ENCODE data around the gene LUZP2. TPM values are rescaled to one million over a fixed set of nuclear protein-coding genes. Genes with fewer than 3 reads are reported as not detected.

Gene LUZP2
- total and polyA plus RNA-seq, 2 of the 8 experiments (the other 6 are each of a cell fraction or from before 2014, with no cell fraction given): 0.79 to 1.5 TPM

- H3K23me2 ChIP-seq (ENCODE audit: low read depth, low read length): no peaks in the 10 kb centered on the region
- 94% methylated on average over 6 of the region's 6 CpGs; no CpG with 5 or more reads in 1 of the 2 experiments for WGBS, 2 experiments (ENCODE audit: extremely low coverage in 1 of 2, insufficient coverage in 1 of 2, insufficient read length in 1 of 2, insufficient replicate concordance in 2 of 2, low coverage in 1 of 2, low lambda C conversion rate in 2 of 2, missing lambda C conversion rate in 1 of 2)
- no peak overlapping the region for H4K8ac ChIP-seq (ENCODE audit: extremely low read depth, insufficient read depth, low read length)
- H2BK120ac ChIP-seq (replicated peaks; ENCODE audit: low read depth, low read length): no peak overlapping the region
- no peak overlapping the region for H2BK5ac ChIP-seq (ENCODE audit: low read depth, low read length)
- H3K23ac ChIP-seq (ENCODE audit: insufficient read length): no peak overlapping the region
- H2AK5ac ChIP-seq (ENCODE audit: low read depth, low read length): no peak overlapping the region
- no peaks in the 10 kb centered on the region for H3K9me3 ChIP-seq (ENCODE audit: insufficient read depth in 2 of 2, low read depth in 1 of 2, low read length in 1 of 2)
- no peaks in the 10 kb centered on the region for H3K36me3 ChIP-seq (ENCODE audit: control insufficient read depth in 2 of 4, insufficient read depth in 4 of 4, low read length in 3 of 4)
- H4K20me1 ChIP-seq (replicated peaks in 1 of 2; ENCODE audit: control insufficient read depth in 1 of 2, insufficient read depth in 2 of 2, low read length in 2 of 2): no peaks in the 10 kb centered on the region
- no peak overlapping the region for H3K14ac ChIP-seq (ENCODE audit: insufficient read length)
- TF ChIP-seq ZNF274 (IDR thresholded peaks at IDR 0.05; ENCODE audit: borderline replicate concordance, extremely low read depth, low read length): no peak
- no peak for TF ChIP-seq TAF1 (IDR thresholded peaks at IDR 0.05; ENCODE audit: low read depth, low read length)
- TF ChIP-seq POU5F1 (IDR thresholded peaks at IDR 0.05; ENCODE audit: low read depth, low read length): no peak
- TF ChIP-seq SAP30 (IDR thresholded peaks at IDR 0.05; ENCODE audit: insufficient read depth, insufficient replicate concordance, low read length): no peak
- no peak for TF ChIP-seq CHD2 (IDR thresholded peaks at IDR 0.05; ENCODE audit: low read length)
- no peak for TF ChIP-seq CEBPB (IDR thresholded peaks at IDR 0.05; ENCODE audit: low read depth, low read length)
- TF ChIP-seq CBX5 (IDR thresholded peaks at IDR 0.05; ENCODE audit: low read depth, low read length): no peak
- TF ChIP-seq RFX5 (IDR thresholded peaks at IDR 0.05; ENCODE audit: borderline replicate concordance, low read depth, low read length): no peak
- FAIRE-seq (no peak), DNase-seq (ENCODE audit: low read depth in 1 of 2, low spot score in 2 of 2) (no peak)
- H4K5ac ChIP-seq (ENCODE audit: insufficient read length, low read depth, low read length): no peak overlapping the region
- no peak overlapping the region for H4K91ac ChIP-seq (replicated peaks; ENCODE audit: insufficient read length, low read length)
- no peak overlapping the region for H2AFZ ChIP-seq (ENCODE audit: low read length)
- H3K4me1 ChIP-seq (replicated peaks in 1 of 4; ENCODE audit: control insufficient read depth in 3 of 4, insufficient read depth in 4 of 4, low read length in 3 of 4): no peaks in the 10 kb centered on the region
- H3K4ac ChIP-seq (replicated peaks; ENCODE audit: insufficient read length, low read depth, low read length): no peak overlapping the region
- CTCF ChIA-PET (ENCODE audit: partially characterized antibody): interaction anchor here (0.6 kb wide), 1 partner anchor 1191 kb away, joined by 3 read pairs; no protein-coding TSS in a partner anchor
- no peak overlapping the region for H3K4me2 ChIP-seq (ENCODE audit: insufficient read depth in 1 of 2, low read depth in 2 of 2, low read length in 2 of 2)
- H3K4me3 ChIP-seq (ENCODE audit: extremely low read depth in 1 of 4, insufficient read depth in 2 of 4, low read depth in 3 of 4, low read length in 4 of 4): no peak overlapping the region
- H2BK12ac ChIP-seq (ENCODE audit: low read depth, low read length): no peak overlapping the region
- H3K9ac ChIP-seq (replicated peaks in 1 of 4; ENCODE audit: extremely low read depth in 1 of 4, low read depth in 3 of 4, low read length in 3 of 4): no peak overlapping the region
- H3K79me1 ChIP-seq (ENCODE audit: low read depth, low read length): no peaks in the 10 kb centered on the region
- H3K27ac ChIP-seq (ENCODE audit: low read depth, low read length): no peak overlapping the region
- no peak overlapping the region for H3K56ac ChIP-seq (replicated peaks; ENCODE audit: insufficient read length, low read depth, low read length)
- H3K79me2 ChIP-seq (ENCODE audit: control insufficient read depth in 1 of 2, insufficient read depth in 2 of 2, low read length in 2 of 2): no peaks in the 10 kb centered on the region
- H3K27me3 ChIP-seq (replicated peaks in 1 of 4; ENCODE audit: control insufficient read depth in 3 of 4, extremely low read depth in 1 of 4, insufficient read depth in 3 of 4, low read length in 3 of 4): no peaks in the 10 kb centered on the region
- no peak overlapping the region for H3K18ac ChIP-seq (ENCODE audit: extremely low read depth, low read length)
- POLR2A ChIA-PET (ENCODE audit: partially characterized antibody): no interaction called here
- H2BK15ac ChIP-seq (ENCODE audit: low read length): no peak overlapping the region
- no peak overlapping the region for H2BK20ac ChIP-seq (ENCODE audit: low read length)
These were observed 597.4 kb downstream of the LUZP2 start for GRCh38 chr11:25094085-25094802.

Measured in H1 (cell line).